Upper lobe of right lung (tissue), 1 donor: ENCODE measurements around the gene PALM. TPM values are rescaled to one million over a fixed set of nuclear protein-coding genes. Genes with fewer than 3 reads are reported as not detected.
A peak's percentile ranks its signal among the peaks of the same experiment; 100 is the strongest.
"Not testable (repeated sequence)": the region's sequence is repeated elsewhere in the genome, so short reads cannot be mapped to it uniquely, and the experiment has no call there.

Source experiments
- ATAC-seq: fragments of 200-7000 bp; cut with Tn5 transposase; one replicate; pipeline ENCODE4 v1.9.1; 2020; ENCODE audit warnings: mild to moderate bottlenecking, moderate library complexity
- DNase-seq: peaks from one replicate; pipeline ENCODE4 v3.0.0-alpha.2; 2020
- H3K27ac ChIP-seq: fragments of 200-600 bp; one replicate; pipeline ENCODE4 v1.8.0; 2022
- H3K27me3 ChIP-seq: fragments of 200-600 bp; one replicate; pipeline ENCODE4 v1.8.0; 2022; ENCODE audit warnings: mild to moderate bottlenecking
- H3K36me3 ChIP-seq: fragments of 200-600 bp; one replicate; pipeline ENCODE4 v1.8.0; 2022
- H3K4me1 ChIP-seq: fragments of 200-600 bp; one replicate; pipeline ENCODE4 v1.8.0; 2022
- H3K4me3 ChIP-seq: fragments of 200-600 bp; one replicate; pipeline ENCODE4 v1.8.0; 2022; ENCODE audit warnings: mild to moderate bottlenecking
- H3K9me3 ChIP-seq: fragments of 200-600 bp; one replicate; pipeline ENCODE4 v1.8.0; 2022
- CTCF ChIP-seq: fragments of 200-600 bp; IDR thresholded peaks from one replicate; pipeline ENCODE4 v1.8.0; 2022; ENCODE audit warnings: antibody characterized with exemption
- intact Hi-C: fragments of 100-400 bp; cut with DNase I; formaldehyde crosslinking; loops from one replicate; pipeline ENCODE4 v1.11.0; 2022
- total RNA-seq: library from RNA; stranded (reverse); fragmentation: NEBNext Ultra II Directional; extraction: Animal tissue kit (Norgen Biotek cat#: 25700); gene quantifications from one replicate; pipeline ENCODE4 v1.2.1, GENCODE V29; 2021
- donor health status: DM: no; HTN: yes; CAD: no; lungs with severe emphysema.

Gene PALM
- total RNA-seq, 1 donor from 2014 or later = 56.9 TPM

- DNase-seq = no peak
- peaks cover 6% of the 10 kb centered on the region for H3K9me3 ChIP-seq
- intact Hi-C loops = no loop called here
- no peak for TF ChIP-seq CTCF
- no peaks in the 10 kb centered on the region for H3K4me1 ChIP-seq
- no peaks in the 10 kb centered on the region for H3K36me3 ChIP-seq
- no peak overlapping the region for H3K27ac ChIP-seq
- no peaks in the 10 kb centered on the region for H3K27me3 ChIP-seq
- no peak overlapping the region for H3K4me3 ChIP-seq
- peak; percentile 15 for ATAC-seq
These were observed 34.5 kb downstream of the PALM start for GRCh38 chr19:743168-743687.

- ATAC-seq, H3K36me3 ChIP-seq, intact Hi-C loops, DNase-seq, H3K4me3 ChIP-seq, H3K9me3 ChIP-seq, H3K4me1 ChIP-seq, H3K27ac ChIP-seq, H3K27me3 ChIP-seq: not testable (repeated sequence)
These were observed 36.4 kb downstream of the PALM start for GRCh38 chr19:745138-745537.

- no peak overlapping the region for H3K27ac ChIP-seq
- no peak for DNase-seq
- ATAC-seq = no peak
- H3K27me3 ChIP-seq = no peaks in the 10 kb centered on the region
- H3K4me1 ChIP-seq = no peaks in the 10 kb centered on the region
- H3K4me3 ChIP-seq = no peak overlapping the region
- H3K36me3 ChIP-seq = no peaks in the 10 kb centered on the region
- H3K9me3 ChIP-seq = peaks cover 6% of the 10 kb centered on the region
- TF ChIP-seq CTCF = no peak
- intact Hi-C loops = no loop called here
These were observed 37.6 kb downstream of the PALM start for GRCh38 chr19:746208-746819.

GRCh38 chr19:746956-747355 is 38.2 kb downstream of the PALM start:
- DNase-seq (no peak), ATAC-seq (no peak)
- intact Hi-C loops = no loop called here
- no peaks in the 10 kb centered on the region for H3K4me1 ChIP-seq
- H3K27me3 ChIP-seq = no peaks in the 10 kb centered on the region
- H3K4me3 ChIP-seq = no peak overlapping the region
- peaks cover 6% of the 10 kb centered on the region for H3K9me3 ChIP-seq
- H3K36me3 ChIP-seq = no peaks in the 10 kb centered on the region
- no peak for TF ChIP-seq CTCF
- H3K27ac ChIP-seq = no peak overlapping the region

- no peaks in the 10 kb centered on the region for H3K4me1 ChIP-seq
- H3K27me3 ChIP-seq = no peaks in the 10 kb centered on the region
- H3K27ac ChIP-seq = no peak overlapping the region
- H3K36me3 ChIP-seq = no peaks in the 10 kb centered on the region
- H3K9me3 ChIP-seq = peaks cover 6% of the 10 kb centered on the region
- TF ChIP-seq CTCF = no peak
- ATAC-seq = no peak
- no peak overlapping the region for H3K4me3 ChIP-seq
- intact Hi-C loops = no loop called here
- DNase-seq = no peak
These were observed 38.9 kb downstream of the PALM start for GRCh38 chr19:747432-748273.

GRCh38 chr19:748274-748598 is 39.5 kb downstream of the PALM start:
- no peak for TF ChIP-seq CTCF
- Histone ChIP-seq H3K4me3 (no peak overlapping the region), H3K27me3 (no peaks in the 10 kb centered on the region), H3K9me3 (peaks cover 6% of the 10 kb centered on the region), H3K27ac (no peak overlapping the region), H3K4me1 (no peaks in the 10 kb centered on the region), H3K36me3 (no peaks in the 10 kb centered on the region)
- intact Hi-C loops = no loop called here
- ATAC-seq (no peak), DNase-seq (no peak)
